Measurements from ENCODE around the gene KNL1. TPM values are rescaled to one million over a fixed set of nuclear protein-coding genes. Genes with fewer than 3 reads are reported as not detected.

The KNL1 gene
- total and polyA plus RNA-seq, 4 donors, result 1.5 to 38.5 (median 2.9) TPM

DNA sequence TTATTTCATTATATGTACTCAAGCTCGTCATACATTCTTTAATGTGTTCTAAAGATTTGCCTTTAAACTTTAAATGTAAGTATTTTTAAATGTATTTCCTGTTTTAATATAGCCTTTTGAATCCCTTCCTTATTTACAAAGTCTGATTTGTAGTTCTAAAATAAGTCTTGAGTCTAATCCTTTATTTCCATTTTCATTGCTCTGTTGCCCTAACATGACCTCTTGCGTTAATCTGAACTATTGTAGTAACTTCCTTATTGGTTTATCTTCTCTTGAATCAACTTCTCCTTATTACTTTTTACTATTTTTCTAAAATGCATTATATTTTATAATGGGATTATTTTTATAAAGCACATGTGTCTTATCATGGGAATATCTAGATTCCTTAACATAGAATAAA is 24.0 kb downstream of the KNL1 start:
- Histone ChIP-seq H3K27ac (ENCODE audit: low read depth in 1 of 2, low read length in 2 of 2) (no peak overlapping the region), H3K4me3 (ENCODE audit: low read depth in 1 of 3, low read length in 3 of 3) (no peak overlapping the region), H3K36me3 (ENCODE audit: control insufficient read depth in 4 of 4, insufficient read depth in 3 of 4, low read depth in 1 of 4, low read length in 3 of 4) (no peaks in the 10 kb centered on the region), H3K27me3 (ENCODE audit: control insufficient read depth in 4 of 4, insufficient read depth in 4 of 4, low read length in 3 of 4) (no peaks in the 10 kb centered on the region), H3K9me3 (ENCODE audit: control insufficient read depth in 4 of 4, low read length in 3 of 4) (no peaks in the 10 kb centered on the region), H3K4me1 (ENCODE audit: control insufficient read depth in 4 of 4, insufficient read depth in 4 of 4, low read length in 3 of 4) (no peaks in the 10 kb centered on the region), H3K9ac (ENCODE audit: low read depth in 1 of 2, low read length in 2 of 2) (no peak overlapping the region)
- no peak for DNase-seq (ENCODE audit: low spot score)
- 80% methylated on average over 2 of the region's 2 CpGs for WGBS
- no peak for TF ChIP-seq YY1 (IDR thresholded peaks at IDR 0.05)
- TF ChIP-seq JUND (IDR thresholded peaks at IDR 0.05), result no peak
- no peak for TF ChIP-seq EGR1 (IDR thresholded peaks at IDR 0.05; ENCODE audit: low read depth in 2 of 2)
- TF ChIP-seq, protein P1, sequence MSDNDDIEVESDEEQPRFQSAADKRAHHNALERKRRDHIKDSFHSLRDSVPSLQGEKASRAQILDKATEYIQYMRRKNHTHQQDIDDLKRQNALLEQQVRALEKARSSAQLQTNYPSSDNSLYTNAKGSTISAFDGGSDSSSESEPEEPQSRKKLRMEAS (IDR thresholded peaks at IDR 0.05), result no peak
- no peak for TF ChIP-seq TAF1 (conservative IDR thresholded peaks at IDR 0.05)
- TF ChIP-seq RAD21 (IDR thresholded peaks at IDR 0.05), result no peak
- no peak for TF ChIP-seq NR2F2 (IDR thresholded peaks at IDR 0.05)
- no peak for TF ChIP-seq HNF4G (IDR thresholded peaks at IDR 0.05)
- TF ChIP-seq, protein P2, sequence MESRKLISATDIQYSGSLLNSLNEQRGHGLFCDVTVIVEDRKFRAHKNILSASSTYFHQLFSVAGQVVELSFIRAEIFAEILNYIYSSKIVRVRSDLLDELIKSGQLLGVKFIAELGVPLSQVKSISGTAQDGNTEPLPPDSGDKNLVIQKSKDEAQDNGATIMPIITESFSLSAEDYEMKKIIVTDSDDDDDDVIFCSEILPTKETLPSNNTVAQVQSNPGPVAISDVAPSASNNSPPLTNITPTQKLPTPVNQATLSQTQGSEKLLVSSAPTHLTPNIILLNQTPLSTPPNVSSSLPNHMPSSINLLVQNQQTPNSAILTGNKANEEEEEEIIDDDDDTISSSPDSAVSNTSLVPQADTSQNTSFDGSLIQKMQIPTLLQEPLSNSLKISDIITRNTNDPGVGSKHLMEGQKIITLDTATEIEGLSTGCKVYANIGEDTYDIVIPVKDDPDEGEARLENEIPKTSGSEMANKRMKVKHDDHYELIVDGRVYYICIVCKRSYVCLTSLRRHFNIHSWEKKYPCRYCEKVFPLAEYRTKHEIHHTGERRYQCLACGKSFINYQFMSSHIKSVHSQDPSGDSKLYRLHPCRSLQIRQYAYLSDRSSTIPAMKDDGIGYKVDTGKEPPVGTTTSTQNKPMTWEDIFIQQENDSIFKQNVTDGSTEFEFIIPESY (IDR thresholded peaks at IDR 0.05), result no peak
- TF ChIP-seq FOXA2 (IDR thresholded peaks at IDR 0.05), result no peak
- no peak for TF ChIP-seq HNF4A (conservative IDR thresholded peaks at IDR 0.05)
- TF ChIP-seq, protein P3, sequence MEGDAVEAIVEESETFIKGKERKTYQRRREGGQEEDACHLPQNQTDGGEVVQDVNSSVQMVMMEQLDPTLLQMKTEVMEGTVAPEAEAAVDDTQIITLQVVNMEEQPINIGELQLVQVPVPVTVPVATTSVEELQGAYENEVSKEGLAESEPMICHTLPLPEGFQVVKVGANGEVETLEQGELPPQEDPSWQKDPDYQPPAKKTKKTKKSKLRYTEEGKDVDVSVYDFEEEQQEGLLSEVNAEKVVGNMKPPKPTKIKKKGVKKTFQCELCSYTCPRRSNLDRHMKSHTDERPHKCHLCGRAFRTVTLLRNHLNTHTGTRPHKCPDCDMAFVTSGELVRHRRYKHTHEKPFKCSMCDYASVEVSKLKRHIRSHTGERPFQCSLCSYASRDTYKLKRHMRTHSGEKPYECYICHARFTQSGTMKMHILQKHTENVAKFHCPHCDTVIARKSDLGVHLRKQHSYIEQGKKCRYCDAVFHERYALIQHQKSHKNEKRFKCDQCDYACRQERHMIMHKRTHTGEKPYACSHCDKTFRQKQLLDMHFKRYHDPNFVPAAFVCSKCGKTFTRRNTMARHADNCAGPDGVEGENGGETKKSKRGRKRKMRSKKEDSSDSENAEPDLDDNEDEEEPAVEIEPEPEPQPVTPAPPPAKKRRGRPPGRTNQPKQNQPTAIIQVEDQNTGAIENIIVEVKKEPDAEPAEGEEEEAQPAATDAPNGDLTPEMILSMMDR (IDR thresholded peaks at IDR 0.05; ENCODE audit: low read depth, low read length, missing input control), result no peak
- no peak for TF ChIP-seq SP1 (IDR thresholded peaks at IDR 0.05)
- TF ChIP-seq, protein P4, sequence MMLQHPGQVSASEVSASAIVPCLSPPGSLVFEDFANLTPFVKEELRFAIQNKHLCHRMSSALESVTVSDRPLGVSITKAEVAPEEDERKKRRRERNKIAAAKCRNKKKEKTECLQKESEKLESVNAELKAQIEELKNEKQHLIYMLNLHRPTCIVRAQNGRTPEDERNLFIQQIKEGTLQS (IDR thresholded peaks at IDR 0.05), result no peak
- TF ChIP-seq GABPA (IDR thresholded peaks at IDR 0.05 in 1 of 2, conservative IDR thresholded peaks at IDR 0.05 in 1 of 2), result no peak
- TF ChIP-seq RXRA (IDR thresholded peaks at IDR 0.05), result no peak
- TF ChIP-seq, protein P5, sequence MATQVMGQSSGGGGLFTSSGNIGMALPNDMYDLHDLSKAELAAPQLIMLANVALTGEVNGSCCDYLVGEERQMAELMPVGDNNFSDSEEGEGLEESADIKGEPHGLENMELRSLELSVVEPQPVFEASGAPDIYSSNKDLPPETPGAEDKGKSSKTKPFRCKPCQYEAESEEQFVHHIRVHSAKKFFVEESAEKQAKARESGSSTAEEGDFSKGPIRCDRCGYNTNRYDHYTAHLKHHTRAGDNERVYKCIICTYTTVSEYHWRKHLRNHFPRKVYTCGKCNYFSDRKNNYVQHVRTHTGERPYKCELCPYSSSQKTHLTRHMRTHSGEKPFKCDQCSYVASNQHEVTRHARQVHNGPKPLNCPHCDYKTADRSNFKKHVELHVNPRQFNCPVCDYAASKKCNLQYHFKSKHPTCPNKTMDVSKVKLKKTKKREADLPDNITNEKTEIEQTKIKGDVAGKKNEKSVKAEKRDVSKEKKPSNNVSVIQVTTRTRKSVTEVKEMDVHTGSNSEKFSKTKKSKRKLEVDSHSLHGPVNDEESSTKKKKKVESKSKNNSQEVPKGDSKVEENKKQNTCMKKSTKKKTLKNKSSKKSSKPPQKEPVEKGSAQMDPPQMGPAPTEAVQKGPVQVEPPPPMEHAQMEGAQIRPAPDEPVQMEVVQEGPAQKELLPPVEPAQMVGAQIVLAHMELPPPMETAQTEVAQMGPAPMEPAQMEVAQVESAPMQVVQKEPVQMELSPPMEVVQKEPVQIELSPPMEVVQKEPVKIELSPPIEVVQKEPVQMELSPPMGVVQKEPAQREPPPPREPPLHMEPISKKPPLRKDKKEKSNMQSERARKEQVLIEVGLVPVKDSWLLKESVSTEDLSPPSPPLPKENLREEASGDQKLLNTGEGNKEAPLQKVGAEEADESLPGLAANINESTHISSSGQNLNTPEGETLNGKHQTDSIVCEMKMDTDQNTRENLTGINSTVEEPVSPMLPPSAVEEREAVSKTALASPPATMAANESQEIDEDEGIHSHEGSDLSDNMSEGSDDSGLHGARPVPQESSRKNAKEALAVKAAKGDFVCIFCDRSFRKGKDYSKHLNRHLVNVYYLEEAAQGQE (IDR thresholded peaks at IDR 0.05), result no peak
- TF ChIP-seq FOXA1 (IDR thresholded peaks at IDR 0.05), result no peak
